ES-I3 (cell line): ENCODE measurements around the gene MICU1.
"Not testable (repeated sequence)": the region's sequence is repeated elsewhere in the genome, so short reads cannot be mapped to it uniquely, and the experiment has no call there.

Experiments
- H3K36me3 ChIP-seq: 2 replicates; pipeline ENCODE4 v1.6.1; 2013; ENCODE audit warnings: mild to moderate bottlenecking, low read length, control low read depth, moderate library complexity; ENCODE audit not compliant: insufficient read depth
- H3K4me1 ChIP-seq: 2 replicates; pipeline ENCODE4 v1.6.1; 2013; ENCODE audit warnings: mild to moderate bottlenecking, control low read depth, low read length; ENCODE audit not compliant: insufficient read depth
- H3K9ac ChIP-seq: 2 replicates; pipeline ENCODE4 v1.6.1; 2013; ENCODE audit warnings: low read depth, mild to moderate bottlenecking, low read length, moderate library complexity
- H3K9me3 ChIP-seq: 2 replicates; pipeline ENCODE4 v1.6.1; 2013; ENCODE audit warnings: mild to moderate bottlenecking, low read length, moderate library complexity; ENCODE audit not compliant: control insufficient read depth, insufficient read depth

The MICU1 gene

GRCh38 chr10:72487521-72487920 is 138.4 kb downstream of the MICU1 start:
- Histone ChIP-seq H3K9ac (no peak overlapping the region), H3K36me3 (no peaks in the 10 kb centered on the region), H3K9me3 (no peaks in the 10 kb centered on the region), H3K4me1 (no peaks in the 10 kb centered on the region)

GRCh38 chr10:72487116-72487515 is 138.8 kb downstream of the MICU1 start:
- H3K9ac ChIP-seq: no peak overlapping the region
- no peaks in the 10 kb centered on the region for H3K36me3 ChIP-seq
- H3K9me3 ChIP-seq: no peaks in the 10 kb centered on the region
- no peaks in the 10 kb centered on the region for H3K4me1 ChIP-seq

DNA sequence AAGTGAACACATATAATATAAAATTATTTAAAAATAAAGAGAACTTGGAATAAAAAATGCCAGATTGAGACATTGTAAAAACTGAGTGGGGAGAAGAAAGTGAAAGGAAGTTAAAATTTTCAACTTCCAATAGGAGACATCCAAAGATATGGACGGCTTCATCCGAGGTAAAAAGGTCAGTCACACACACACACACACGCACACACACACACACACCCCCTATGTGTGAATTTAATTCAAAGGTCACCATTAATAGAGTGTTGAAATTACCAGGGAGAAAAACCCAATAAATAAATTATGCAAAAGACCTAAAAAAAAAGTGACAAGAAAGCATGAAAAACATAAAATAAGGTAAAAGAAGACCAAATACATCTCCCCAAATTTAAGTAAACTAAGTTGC is 140.2 kb downstream of the MICU1 start:
- H3K9me3 ChIP-seq: no peaks in the 10 kb centered on the region
- H3K9ac ChIP-seq: no peak overlapping the region
- H3K4me1 ChIP-seq: no peaks in the 10 kb centered on the region
- no peaks in the 10 kb centered on the region for H3K36me3 ChIP-seq

- no peaks in the 10 kb centered on the region for H3K9me3 ChIP-seq
- H3K9ac ChIP-seq: no peak overlapping the region
- H3K36me3 ChIP-seq: no peaks in the 10 kb centered on the region
- H3K4me1 ChIP-seq: no peaks in the 10 kb centered on the region
Observed at GRCh38 chr10:72484521-72484920, 141.4 kb downstream of the MICU1 start.

DNA sequence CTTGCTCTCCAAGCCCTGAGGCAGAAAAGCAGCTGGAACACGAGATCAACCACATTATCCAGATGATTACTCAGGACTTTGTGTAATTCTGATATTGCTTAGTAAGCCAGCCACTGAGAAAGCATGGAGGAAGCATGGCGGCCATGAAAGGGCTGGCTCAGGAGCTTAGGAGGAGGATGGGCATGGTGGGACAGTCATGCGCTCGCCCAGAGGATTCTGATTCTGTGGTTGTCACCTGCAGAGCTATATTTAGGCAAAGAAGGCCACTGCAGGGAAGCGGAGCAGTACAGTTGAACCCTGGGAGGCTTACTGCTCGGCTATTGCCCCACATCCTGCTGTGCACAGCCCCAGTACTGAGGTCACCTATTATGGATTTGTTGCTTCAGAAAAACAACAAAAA is 142.4 kb downstream of the MICU1 start:
- no peak overlapping the region for H3K9ac ChIP-seq
- no peaks in the 10 kb centered on the region for H3K4me1 ChIP-seq
- no peaks in the 10 kb centered on the region for H3K9me3 ChIP-seq
- no peaks in the 10 kb centered on the region for H3K36me3 ChIP-seq

- Histone ChIP-seq H3K9me3 (no peaks in the 10 kb centered on the region), H3K4me1 (no peaks in the 10 kb centered on the region), H3K9ac (no peak overlapping the region), H3K36me3 (no peaks in the 10 kb centered on the region)
Observed at GRCh38 chr10:72480861-72481260, 145.0 kb downstream of the MICU1 start.

GRCh38 chr10:72477463-72477862 is 148.4 kb downstream of the MICU1 start:
- no peaks in the 10 kb centered on the region for H3K4me1 ChIP-seq
- no peak overlapping the region for H3K9ac ChIP-seq
- H3K9me3 ChIP-seq: no peaks in the 10 kb centered on the region
- H3K36me3 ChIP-seq: 0 out of 2 replicates have a peak, but pooled peaks cover 3% of the 10 kb centered on the region

GRCh38 chr10:72472306-72472705 is 153.6 kb downstream of the MICU1 start:
- H3K9me3 ChIP-seq: no peaks in the 10 kb centered on the region
- no peaks in the 10 kb centered on the region for H3K4me1 ChIP-seq
- peaks cover 3% of the 10 kb centered on the region; the same call in 1 of the 2 replicates for H3K36me3 ChIP-seq
- no peak overlapping the region for H3K9ac ChIP-seq

- Histone ChIP-seq H3K9me3 (no peaks in the 10 kb centered on the region), H3K4me1 (no peaks in the 10 kb centered on the region)
Observed at GRCh38 chr10:72470666-72471065, 155.2 kb downstream of the MICU1 start.

DNA sequence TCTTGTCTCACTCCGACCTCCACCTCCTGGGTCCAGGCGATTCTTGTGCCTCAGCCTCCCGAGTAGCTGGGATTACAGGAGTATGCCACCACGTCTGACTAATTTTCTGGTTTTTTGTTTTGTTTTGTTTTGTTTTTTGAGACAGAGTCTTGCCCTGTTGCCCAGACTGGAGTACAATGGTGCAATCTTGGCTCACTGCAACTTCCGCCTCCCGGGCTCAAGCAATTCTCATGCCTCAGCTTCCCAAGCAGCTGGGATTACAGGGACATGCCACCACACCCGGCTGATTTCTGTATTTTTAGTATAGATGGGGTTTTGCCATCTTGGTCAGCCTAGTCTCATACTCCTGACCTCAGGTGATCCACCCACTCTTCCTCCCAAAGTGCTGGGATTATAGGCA is 158.8 kb downstream of the MICU1 start:
- H3K36me3 ChIP-seq, H3K9me3 ChIP-seq, H3K9ac ChIP-seq, H3K4me1 ChIP-seq: not testable (repeated sequence)

More at GRCh38 chr10:72470666-72471065, 155.2 kb downstream of the MICU1 start:
- Histone ChIP-seq H3K9ac (no peak overlapping the region), H3K36me3 (peaks cover 3% of the 10 kb centered on the region; the same call in 1 of the 2 replicates)

- Histone ChIP-seq H3K4me1 (no peaks in the 10 kb centered on the region), H3K9ac (no peak overlapping the region), H3K36me3 (no peaks in the 10 kb centered on the region; the same call in 1 of the 2 replicates), H3K9me3 (no peaks in the 10 kb centered on the region)
Observed at GRCh38 chr10:72466018-72466417, 159.9 kb downstream of the MICU1 start.

DNA sequence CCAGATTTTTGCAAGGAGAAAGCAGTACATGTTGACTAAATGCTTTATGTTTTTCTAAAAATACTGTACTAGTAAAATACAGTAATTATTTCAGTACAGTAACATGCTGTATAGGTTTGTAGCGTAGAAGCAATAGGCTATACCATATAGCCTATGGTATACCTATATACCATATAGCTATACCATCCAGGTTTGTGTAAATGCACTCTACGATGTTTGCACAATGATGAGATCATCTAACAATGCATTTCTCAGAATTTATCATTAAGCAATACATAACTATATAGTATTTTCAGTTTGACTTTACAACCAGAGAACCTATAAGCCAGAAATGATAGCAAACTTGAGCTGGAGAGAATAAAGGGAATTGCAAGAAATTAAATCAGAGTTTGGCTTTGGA is 161.4 kb downstream of the MICU1 start:
- Histone ChIP-seq H3K4me1 (no peaks in the 10 kb centered on the region), H3K9me3 (no peaks in the 10 kb centered on the region), H3K36me3 (no peaks in the 10 kb centered on the region), H3K9ac (no peak overlapping the region)

GRCh38 chr10:72462261-72462660 is 163.6 kb downstream of the MICU1 start:
- Histone ChIP-seq H3K9ac (no peak overlapping the region), H3K9me3 (no peaks in the 10 kb centered on the region), H3K36me3 (no peaks in the 10 kb centered on the region), H3K4me1 (no peaks in the 10 kb centered on the region)

- Histone ChIP-seq H3K9me3 (no peaks in the 10 kb centered on the region), H3K9ac (no peak overlapping the region), H3K4me1 (no peaks in the 10 kb centered on the region), H3K36me3 (no peaks in the 10 kb centered on the region)
Observed at GRCh38 chr10:72461085-72461484, 164.8 kb downstream of the MICU1 start.

GRCh38 chr10:72460284-72460876 is 165.5 kb downstream of the MICU1 start:
- H3K9me3 ChIP-seq: no peaks in the 10 kb centered on the region
- no peaks in the 10 kb centered on the region for H3K4me1 ChIP-seq
- H3K36me3 ChIP-seq: no peaks in the 10 kb centered on the region
- no peak overlapping the region for H3K9ac ChIP-seq

DNA sequence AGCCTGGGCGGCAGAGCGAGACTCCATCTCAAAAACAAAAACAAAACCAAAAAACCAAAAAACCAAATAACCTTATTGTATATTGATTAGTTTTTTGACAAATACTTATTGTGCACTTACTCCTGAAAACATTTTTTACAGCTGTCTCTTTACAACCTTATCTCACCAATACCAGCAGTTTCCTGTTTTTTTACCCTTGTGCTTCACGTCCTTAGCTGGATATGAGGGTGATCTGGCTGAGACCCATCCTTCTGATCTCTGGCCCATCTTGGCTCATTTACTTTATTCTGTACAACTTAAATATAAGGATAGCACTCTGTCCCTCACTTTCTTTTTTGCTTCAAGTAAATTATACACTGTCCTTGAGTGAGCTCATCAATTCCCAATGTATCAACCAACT is 166.6 kb downstream of the MICU1 start:
- Histone ChIP-seq H3K9ac (no peak overlapping the region), H3K9me3 (no peaks in the 10 kb centered on the region), H3K4me1 (no peaks in the 10 kb centered on the region), H3K36me3 (no peaks in the 10 kb centered on the region)
